Measurements from ENCODE around the gene SFN. TPM values are rescaled to one million over a fixed set of nuclear protein-coding genes. Genes with fewer than 3 reads are reported as not detected.

Gene SFN
- total and polyA plus RNA-seq, 2 of the 13 experiments (the other 11 are each of a cell fraction or from before 2014, with no cell fraction given), result 4.3 to 5.6 TPM

DNA sequence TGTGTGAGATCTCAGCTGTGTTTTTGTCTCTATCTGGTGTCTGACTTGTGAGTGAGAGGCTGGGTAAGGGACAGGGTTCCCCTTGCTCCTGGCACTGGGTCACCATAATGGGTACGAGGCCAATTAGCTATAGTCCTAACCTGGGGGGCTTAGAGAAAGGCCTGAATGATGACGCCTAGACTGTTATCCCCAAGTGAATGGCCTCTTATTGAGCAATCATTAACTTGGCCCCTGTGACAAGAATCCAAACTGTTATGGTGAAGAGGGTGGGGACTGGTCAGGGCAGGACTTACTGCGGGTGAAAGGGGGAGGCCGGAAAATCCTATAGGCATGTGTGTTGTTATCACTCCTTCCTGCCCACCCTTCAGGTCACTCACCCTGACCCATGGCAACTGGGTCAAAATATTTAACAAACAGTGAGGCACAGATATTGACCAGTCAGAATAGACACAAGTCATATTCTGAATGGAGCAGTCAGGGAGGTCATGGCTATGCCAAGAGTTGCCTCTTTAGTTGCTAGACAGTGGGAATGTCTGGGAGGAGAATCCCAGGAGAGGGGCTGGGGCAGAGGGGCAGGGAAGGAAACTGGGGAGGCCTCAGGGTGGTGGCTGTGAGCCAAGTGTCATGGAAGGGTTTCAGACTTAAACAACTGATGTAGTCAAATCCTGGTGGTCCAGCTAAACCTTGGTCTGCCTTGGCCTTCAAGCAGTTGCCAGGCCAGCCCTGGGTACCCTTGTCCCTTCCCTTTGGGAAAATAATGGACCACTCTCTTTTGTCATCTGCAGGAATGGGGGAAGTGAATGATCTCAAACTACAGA, 47.6 kb downstream of the SFN start (continued):
- TF ChIP-seq, protein P1, sequence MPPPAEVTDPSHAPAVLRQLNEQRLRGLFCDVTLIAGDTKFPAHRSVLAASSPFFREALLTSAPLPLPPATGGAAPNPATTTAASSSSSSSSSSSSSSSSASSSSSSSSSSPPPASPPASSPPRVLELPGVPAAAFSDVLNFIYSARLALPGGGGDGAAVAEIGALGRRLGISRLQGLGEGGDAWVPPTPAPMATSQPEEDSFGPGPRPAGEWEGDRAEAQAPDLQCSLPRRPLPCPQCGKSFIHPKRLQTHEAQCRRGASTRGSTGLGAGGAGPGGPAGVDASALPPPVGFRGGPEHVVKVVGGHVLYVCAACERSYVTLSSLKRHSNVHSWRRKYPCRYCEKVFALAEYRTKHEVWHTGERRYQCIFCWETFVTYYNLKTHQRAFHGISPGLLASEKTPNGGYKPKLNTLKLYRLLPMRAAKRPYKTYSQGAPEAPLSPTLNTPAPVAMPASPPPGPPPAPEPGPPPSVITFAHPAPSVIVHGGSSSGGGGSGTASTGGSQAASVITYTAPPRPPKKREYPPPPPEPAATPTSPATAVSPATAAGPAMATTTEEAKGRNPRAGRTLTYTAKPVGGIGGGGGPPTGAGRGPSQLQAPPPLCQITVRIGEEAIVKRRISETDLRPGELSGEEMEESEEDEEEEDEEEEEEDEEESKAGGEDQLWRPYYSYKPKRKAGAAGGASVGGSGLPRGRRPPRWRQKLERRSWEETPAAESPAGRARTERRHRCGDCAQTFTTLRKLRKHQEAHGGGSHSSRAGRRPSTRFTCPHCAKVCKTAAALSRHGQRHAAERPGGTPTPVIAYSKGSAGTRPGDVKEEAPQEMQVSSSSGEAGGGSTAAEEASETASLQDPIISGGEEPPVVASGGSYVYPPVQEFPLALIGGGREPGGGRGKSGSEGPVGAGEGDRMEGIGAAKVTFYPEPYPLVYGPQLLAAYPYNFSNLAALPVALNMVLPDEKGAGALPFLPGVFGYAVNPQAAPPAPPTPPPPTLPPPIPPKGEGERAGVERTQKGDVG (CRISPR knock-in tag; IDR thresholded peaks at IDR 0.05; ENCODE audit: borderline replicate concordance), result no peak
- TF ChIP-seq ZNF558 (CRISPR knock-in tag; IDR thresholded peaks at IDR 0.05; ENCODE audit: borderline replicate concordance) (no peak; the same call in 1 of the 2 replicates), GLI4 (CRISPR knock-in tag; IDR thresholded peaks at IDR 0.05; ENCODE audit: borderline replicate concordance) (no peak), RBM22 (optimal IDR thresholded peaks at IDR 0.05; ENCODE audit: low read length) (peak; percentile 86), MZF1 (CRISPR knock-in tag; IDR thresholded peaks at IDR 0.05; ENCODE audit: borderline replicate concordance) (peak; percentile 26; the same call in 1 of the 2 replicates), ZNF883 (CRISPR knock-in tag; IDR thresholded peaks at IDR 0.05; ENCODE audit: not compliant biosample characterization) (no peak), KDM4B (CRISPR knock-in tag; IDR thresholded peaks at IDR 0.05) (no peak; the same call in none of the 2 replicates), ZNF761 (CRISPR knock-in tag; conservative IDR thresholded peaks at IDR 0.05) (no peak), ZSCAN22 (CRISPR knock-in tag; IDR thresholded peaks at IDR 0.05) (no peak), POLR2G (IDR thresholded peaks at IDR 0.05; ENCODE audit: low read depth, low read length) (peak; percentile 74; the same call in 1 of the 2 replicates), SALL1 (CRISPR knock-in tag; IDR thresholded peaks at IDR 0.05) (peak; percentile 94), ZNF891 (CRISPR knock-in tag; IDR thresholded peaks at IDR 0.05) (no peak), FOXK1 (CRISPR knock-in tag; IDR thresholded peaks at IDR 0.05; ENCODE audit: borderline replicate concordance, low read depth) (no peak), EZH2 (conservative IDR thresholded peaks at IDR 0.05; ENCODE audit: low read depth, low read length) (no peak), ZNF460 (CRISPR knock-in tag; IDR thresholded peaks at IDR 0.05; ENCODE audit: borderline replicate concordance) (peak; percentile 29; the same call in 1 of the 2 replicates), KDM5A (IDR thresholded peaks at IDR 0.05; ENCODE audit: borderline replicate concordance, low read length) (no peak; the same call in 1 of the 2 replicates), DNMT3B (CRISPR knock-in tag; conservative IDR thresholded peaks at IDR 0.05) (peak; percentile 85; the same call in 1 of the 2 replicates)
- TF ChIP-seq, protein P2, sequence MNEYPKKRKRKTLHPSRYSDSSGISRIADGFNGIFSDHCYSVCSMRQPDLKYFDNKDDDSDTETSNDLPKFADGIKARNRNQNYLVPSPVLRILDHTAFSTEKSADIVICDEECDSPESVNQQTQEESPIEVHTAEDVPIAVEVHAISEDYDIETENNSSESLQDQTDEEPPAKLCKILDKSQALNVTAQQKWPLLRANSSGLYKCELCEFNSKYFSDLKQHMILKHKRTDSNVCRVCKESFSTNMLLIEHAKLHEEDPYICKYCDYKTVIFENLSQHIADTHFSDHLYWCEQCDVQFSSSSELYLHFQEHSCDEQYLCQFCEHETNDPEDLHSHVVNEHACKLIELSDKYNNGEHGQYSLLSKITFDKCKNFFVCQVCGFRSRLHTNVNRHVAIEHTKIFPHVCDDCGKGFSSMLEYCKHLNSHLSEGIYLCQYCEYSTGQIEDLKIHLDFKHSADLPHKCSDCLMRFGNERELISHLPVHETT (CRISPR knock-in tag; conservative IDR thresholded peaks at IDR 0.05), result 0 out of 2 replicates have a peak, but pooled peaks have one; percentile 12
- TF ChIP-seq, protein P3, sequence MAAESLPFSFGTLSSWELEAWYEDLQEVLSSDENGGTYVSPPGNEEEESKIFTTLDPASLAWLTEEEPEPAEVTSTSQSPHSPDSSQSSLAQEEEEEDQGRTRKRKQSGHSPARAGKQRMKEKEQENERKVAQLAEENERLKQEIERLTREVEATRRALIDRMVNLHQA (CRISPR knock-in tag; IDR thresholded peaks at IDR 0.05), result no peak
- TF ChIP-seq, protein P4, sequence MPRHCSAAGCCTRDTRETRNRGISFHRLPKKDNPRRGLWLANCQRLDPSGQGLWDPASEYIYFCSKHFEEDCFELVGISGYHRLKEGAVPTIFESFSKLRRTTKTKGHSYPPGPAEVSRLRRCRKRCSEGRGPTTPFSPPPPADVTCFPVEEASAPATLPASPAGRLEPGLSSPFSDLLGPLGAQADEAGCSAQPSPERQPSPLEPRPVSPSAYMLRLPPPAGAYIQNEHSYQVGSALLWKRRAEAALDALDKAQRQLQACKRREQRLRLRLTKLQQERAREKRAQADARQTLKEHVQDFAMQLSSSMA (CRISPR knock-in tag; IDR thresholded peaks at IDR 0.05), result no peak
- TF ChIP-seq, protein P5, sequence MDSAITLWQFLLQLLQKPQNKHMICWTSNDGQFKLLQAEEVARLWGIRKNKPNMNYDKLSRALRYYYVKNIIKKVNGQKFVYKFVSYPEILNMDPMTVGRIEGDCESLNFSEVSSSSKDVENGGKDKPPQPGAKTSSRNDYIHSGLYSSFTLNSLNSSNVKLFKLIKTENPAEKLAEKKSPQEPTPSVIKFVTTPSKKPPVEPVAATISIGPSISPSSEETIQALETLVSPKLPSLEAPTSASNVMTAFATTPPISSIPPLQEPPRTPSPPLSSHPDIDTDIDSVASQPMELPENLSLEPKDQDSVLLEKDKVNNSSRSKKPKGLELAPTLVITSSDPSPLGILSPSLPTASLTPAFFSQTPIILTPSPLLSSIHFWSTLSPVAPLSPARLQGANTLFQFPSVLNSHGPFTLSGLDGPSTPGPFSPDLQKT (CRISPR knock-in tag; IDR thresholded peaks at IDR 0.05; ENCODE audit: borderline replicate concordance), result no peak

Data from HepG2 (cell line).